Lower lobe of right lung (tissue), 2 donors: ENCODE results near the gene MTHFS. TPM values are rescaled to one million over a fixed set of nuclear protein-coding genes. Genes with fewer than 3 reads are reported as not detected.
"Not testable (repeated sequence)": the region's sequence is repeated elsewhere in the genome, so short reads cannot be mapped to it uniquely, and the experiment has no call there.

Source experiments
- ATAC-seq, 2 donors: fragments of 200-7000 bp; cut with Tn5 transposase; one replicate each; pipeline ENCODE4 v1.9.1; 2020 to 2022; ENCODE audit warnings: mild to moderate bottlenecking in 2 of 2, moderate library complexity in 2 of 2
- DNase-seq: peaks from one replicate; pipeline ENCODE4 v3.0.0-alpha.2; 2020
- H3K27ac ChIP-seq: fragments of 200-600 bp; one replicate; pipeline ENCODE4 v1.8.0; 2022
- H3K27me3 ChIP-seq: fragments of 200-600 bp; one replicate; pipeline ENCODE4 v1.8.0; 2022; ENCODE audit warnings: low read depth
- H3K36me3 ChIP-seq: fragments of 200-600 bp; one replicate; pipeline ENCODE4 v1.8.0; 2022; ENCODE audit warnings: mild to moderate bottlenecking
- H3K4me1 ChIP-seq: fragments of 200-600 bp; one replicate; pipeline ENCODE4 v1.8.0; 2022
- H3K4me3 ChIP-seq: fragments of 200-600 bp; one replicate; pipeline ENCODE4 v1.8.0; 2022; ENCODE audit warnings: mild to moderate bottlenecking
- H3K9me3 ChIP-seq: fragments of 200-600 bp; one replicate; pipeline ENCODE4 v1.8.0; 2022
- intact Hi-C: fragments of 100-400 bp; cut with DNase I; formaldehyde crosslinking; loops from one replicate; pipeline ENCODE4 v1.11.0; 2022
- total RNA-seq: library from RNA; stranded (reverse); fragmentation: NEBNext Ultra II Directional; extraction: Animal tissue kit (Norgen Biotek cat#: 25700); gene quantifications from one replicate; pipeline ENCODE4 v1.2.1, GENCODE V29; 2021
- TF ChIP-seq, protein P1 (sequence below): fragments of 200-600 bp; IDR thresholded peaks from one replicate; pipeline ENCODE4 v1.8.0; 2022; ENCODE audit warnings: antibody characterized with exemption, mild to moderate bottlenecking
- donor health status: DM: no; HTN: yes; CAD: no; lungs with severe emphysema.

Gene MTHFS
- total RNA-seq, 1 donor from 2014 or later, result 37.4 TPM

DNA sequence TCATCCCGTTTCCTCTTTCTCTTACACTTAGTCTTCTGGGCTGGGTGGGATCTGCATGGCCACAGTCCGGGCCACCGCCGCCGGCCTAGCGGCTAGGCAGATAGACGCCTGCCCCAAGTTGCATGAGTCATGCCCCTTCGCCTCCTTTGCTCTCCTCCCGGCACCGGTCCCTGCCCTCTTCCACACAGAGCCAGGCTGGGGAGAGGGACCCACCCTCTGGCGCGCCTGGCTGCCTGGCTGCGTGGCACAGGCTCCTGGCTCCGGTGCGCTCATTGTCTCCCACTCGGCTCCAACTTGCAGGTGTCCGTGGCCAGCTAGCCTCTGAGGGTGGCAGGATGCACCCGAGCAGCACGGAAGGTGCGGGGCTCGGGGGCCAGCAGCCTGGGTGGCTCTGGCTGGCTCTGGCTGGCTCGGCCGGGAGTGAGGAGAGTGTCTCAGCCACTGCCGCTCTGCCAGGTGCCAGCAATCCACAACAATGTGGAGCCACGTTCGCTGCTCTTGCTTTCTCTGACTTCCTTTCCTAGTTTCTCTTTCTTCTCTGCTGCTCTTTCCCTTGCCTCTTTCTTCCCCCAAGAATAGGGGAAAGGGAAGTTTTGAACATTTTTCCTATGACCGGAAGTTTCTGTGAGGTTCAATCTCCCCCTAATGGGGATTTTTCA is 22.4 kb upstream of the MTHFS start:
- intact Hi-C loops, result no loop called here
- DNase-seq (no peak), ATAC-seq (no peak)
- Histone ChIP-seq H3K4me3 (no peak overlapping the region), H3K9me3 (peaks cover 70% of the 10 kb centered on the region), H3K4me1 (peaks cover 1% of the 10 kb centered on the region), H3K36me3 (no peaks in the 10 kb centered on the region), H3K27me3 (no peaks in the 10 kb centered on the region), H3K27ac (no peak overlapping the region)
- TF ChIP-seq, protein P1, sequence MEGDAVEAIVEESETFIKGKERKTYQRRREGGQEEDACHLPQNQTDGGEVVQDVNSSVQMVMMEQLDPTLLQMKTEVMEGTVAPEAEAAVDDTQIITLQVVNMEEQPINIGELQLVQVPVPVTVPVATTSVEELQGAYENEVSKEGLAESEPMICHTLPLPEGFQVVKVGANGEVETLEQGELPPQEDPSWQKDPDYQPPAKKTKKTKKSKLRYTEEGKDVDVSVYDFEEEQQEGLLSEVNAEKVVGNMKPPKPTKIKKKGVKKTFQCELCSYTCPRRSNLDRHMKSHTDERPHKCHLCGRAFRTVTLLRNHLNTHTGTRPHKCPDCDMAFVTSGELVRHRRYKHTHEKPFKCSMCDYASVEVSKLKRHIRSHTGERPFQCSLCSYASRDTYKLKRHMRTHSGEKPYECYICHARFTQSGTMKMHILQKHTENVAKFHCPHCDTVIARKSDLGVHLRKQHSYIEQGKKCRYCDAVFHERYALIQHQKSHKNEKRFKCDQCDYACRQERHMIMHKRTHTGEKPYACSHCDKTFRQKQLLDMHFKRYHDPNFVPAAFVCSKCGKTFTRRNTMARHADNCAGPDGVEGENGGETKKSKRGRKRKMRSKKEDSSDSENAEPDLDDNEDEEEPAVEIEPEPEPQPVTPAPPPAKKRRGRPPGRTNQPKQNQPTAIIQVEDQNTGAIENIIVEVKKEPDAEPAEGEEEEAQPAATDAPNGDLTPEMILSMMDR, result no peak

DNA sequence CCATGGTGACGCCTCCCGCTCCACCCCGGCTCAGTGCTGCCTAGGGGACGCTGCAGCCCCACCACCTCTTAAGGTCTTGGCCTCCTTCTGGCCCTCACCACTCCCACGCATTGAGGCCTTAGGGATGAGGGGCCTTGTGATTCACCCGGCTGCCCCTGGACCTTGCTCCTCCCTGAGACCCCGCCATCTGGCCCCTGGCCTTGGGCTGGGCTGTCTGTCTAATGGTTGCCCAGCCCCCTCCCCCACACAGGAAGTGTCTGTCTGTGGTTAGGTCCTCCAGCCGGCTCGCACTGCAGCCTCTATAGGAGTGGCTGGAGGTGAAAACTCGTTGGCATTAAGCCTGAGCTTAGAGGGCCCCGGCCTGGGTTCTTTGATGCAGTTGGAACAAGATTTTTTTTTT is 21.5 kb upstream of the MTHFS start:
- ATAC-seq (no peak), DNase-seq (peak; percentile 45)
- H3K4me3 ChIP-seq, result no peak overlapping the region
- no peak overlapping the region for H3K27ac ChIP-seq
- intact Hi-C loops, result no loop called here
- no peaks in the 10 kb centered on the region for H3K4me1 ChIP-seq
- H3K9me3 ChIP-seq, result peaks cover 79% of the 10 kb centered on the region
- H3K36me3 ChIP-seq, result no peaks in the 10 kb centered on the region
- no peaks in the 10 kb centered on the region for H3K27me3 ChIP-seq
- TF ChIP-seq, protein P1, result no peak

DNA sequence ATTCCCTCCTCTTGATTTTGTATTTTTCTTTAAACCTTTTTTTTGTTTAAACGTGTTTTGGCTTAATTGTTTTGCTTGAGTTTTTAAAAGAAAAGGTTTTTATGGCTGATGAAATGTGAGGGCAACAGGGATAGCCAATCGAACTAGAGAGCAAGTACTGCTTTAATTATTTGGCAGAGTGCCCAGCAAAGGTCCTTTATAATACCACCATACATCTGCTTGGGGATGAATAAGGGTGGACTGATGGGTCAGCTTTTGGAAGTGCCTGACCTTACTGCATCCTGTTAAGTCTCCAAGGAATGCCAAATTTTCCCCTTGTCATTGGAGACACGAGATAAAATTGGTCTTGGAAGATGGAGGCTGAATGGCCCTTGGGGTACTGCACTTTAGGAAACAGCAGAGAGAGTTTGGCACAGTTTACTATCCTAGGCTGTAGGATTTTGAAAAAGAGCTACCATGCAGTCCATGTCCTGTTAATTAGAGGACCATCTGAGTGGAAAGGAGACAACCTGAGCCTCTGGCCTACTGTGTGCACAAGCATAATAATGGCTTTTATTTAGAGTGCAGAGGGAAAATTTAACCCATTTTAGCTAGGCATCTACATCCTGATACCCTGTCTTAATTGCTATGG is 19.8 kb upstream of the MTHFS start:
- Histone ChIP-seq H3K9me3 (peaks cover 86% of the 10 kb centered on the region), H3K27ac (no peak overlapping the region), H3K4me1 (no peaks in the 10 kb centered on the region), H3K36me3 (no peaks in the 10 kb centered on the region), H3K27me3 (no peaks in the 10 kb centered on the region), H3K4me3 (no peak overlapping the region)
- intact Hi-C loops, result no loop called here
- ATAC-seq (no peak), DNase-seq (no peak)
- TF ChIP-seq, protein P1, result no peak

DNA sequence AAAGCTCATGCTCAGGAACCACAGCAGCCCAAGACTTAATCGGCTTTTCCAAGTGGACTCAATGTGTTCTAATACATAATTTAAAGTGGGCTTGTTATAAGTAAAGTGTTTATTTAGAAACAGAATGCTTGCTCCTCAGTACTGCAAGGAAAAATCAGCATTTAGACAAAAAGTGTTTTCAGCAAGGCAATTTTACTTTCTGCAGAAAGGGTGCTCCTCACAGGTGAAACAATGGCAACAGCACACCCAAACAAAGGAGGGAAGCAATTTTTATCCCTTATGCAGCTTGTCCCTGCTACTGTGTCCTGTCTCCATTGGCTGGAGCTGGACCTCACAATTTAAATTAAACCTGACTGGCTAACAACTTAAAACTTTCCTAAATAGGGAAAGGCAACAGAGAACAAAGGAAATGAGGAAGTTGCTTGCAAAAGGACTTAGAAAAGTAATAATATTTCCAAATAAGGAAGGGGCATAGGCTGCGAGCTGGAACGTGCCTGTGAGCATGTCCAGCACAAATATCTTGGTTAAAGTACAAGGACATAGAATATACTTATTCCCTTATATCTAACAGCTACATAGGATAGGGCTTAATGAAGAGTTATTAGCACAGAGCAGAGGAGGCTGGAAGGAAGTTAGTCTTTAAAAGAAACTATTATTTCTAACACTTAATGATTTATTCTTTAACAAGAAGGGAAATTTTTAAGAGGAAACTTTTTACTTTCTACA is 19.1 kb upstream of the MTHFS start:
- H3K4me1 ChIP-seq, H3K4me3 ChIP-seq, ATAC-seq, H3K36me3 ChIP-seq, intact Hi-C loops, DNase-seq, H3K27ac ChIP-seq, H3K27me3 ChIP-seq: not testable (repeated sequence)
- peaks cover 83% of the 10 kb centered on the region for H3K9me3 ChIP-seq

GRCh38 chr15:79914728-79915127 is 17.9 kb upstream of the MTHFS start:
- DNase-seq, result no peak
- H3K4me1 ChIP-seq, result no peaks in the 10 kb centered on the region
- H3K9me3 ChIP-seq, result peaks cover 71% of the 10 kb centered on the region
- intact Hi-C loops, result no loop called here
- no peak for ATAC-seq
- no peaks in the 10 kb centered on the region for H3K27me3 ChIP-seq
- no peak overlapping the region for H3K27ac ChIP-seq
- no peaks in the 10 kb centered on the region for H3K36me3 ChIP-seq
- TF ChIP-seq, protein P1, result no peak
- H3K4me3 ChIP-seq, result no peak overlapping the region

- H3K4me3 ChIP-seq, DNase-seq, ATAC-seq, H3K36me3 ChIP-seq, intact Hi-C loops, H3K27ac ChIP-seq, H3K4me1 ChIP-seq, H3K27me3 ChIP-seq: not testable (repeated sequence)
- peaks cover 24% of the 10 kb centered on the region for H3K9me3 ChIP-seq
Measured at GRCh38 chr15:79909556-79910335, 12.9 kb upstream of the MTHFS start.
